ENCODE results near the gene CDR2L.

DNA sequence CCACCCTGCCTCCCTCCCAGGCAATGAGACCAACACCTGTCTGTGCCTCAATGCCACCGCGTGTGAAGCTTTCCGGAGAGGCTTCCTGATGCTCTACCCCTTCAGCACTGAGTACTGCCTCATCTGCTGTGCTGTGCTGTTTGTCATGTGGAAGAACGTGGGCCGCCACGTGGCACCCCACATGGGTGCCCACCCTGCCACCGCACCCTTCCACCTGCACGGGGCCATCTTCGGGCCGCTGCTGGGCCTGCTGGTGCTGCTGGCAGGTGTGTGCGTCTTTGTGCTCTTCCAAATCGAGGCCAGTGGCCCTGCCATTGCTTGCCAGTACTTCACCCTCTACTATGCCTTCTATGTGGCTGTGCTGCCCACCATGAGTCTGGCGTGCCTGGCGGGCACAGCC, 40.8 kb upstream of the CDR2L start:
- TF ChIP-seq, protein P1, sequence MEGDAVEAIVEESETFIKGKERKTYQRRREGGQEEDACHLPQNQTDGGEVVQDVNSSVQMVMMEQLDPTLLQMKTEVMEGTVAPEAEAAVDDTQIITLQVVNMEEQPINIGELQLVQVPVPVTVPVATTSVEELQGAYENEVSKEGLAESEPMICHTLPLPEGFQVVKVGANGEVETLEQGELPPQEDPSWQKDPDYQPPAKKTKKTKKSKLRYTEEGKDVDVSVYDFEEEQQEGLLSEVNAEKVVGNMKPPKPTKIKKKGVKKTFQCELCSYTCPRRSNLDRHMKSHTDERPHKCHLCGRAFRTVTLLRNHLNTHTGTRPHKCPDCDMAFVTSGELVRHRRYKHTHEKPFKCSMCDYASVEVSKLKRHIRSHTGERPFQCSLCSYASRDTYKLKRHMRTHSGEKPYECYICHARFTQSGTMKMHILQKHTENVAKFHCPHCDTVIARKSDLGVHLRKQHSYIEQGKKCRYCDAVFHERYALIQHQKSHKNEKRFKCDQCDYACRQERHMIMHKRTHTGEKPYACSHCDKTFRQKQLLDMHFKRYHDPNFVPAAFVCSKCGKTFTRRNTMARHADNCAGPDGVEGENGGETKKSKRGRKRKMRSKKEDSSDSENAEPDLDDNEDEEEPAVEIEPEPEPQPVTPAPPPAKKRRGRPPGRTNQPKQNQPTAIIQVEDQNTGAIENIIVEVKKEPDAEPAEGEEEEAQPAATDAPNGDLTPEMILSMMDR (IDR thresholded peaks at IDR 0.05), result no peak
- TF ChIP-seq POLR2AphosphoS5 (IDR thresholded peaks at IDR 0.05), result no peak
